HCT116 (cell line): Measurements from ENCODE around the gene PPP1R15A. TPM values are rescaled to one million over a fixed set of nuclear protein-coding genes. Genes with fewer than 3 reads are reported as not detected.

Source experiments
- ATAC-seq: fragments of 200-7000 bp; cut with Tn5 transposase; 2 replicates; pipeline ENCODE4 v1.9.1; 2020; ENCODE audit warnings: mild to moderate bottlenecking, moderate library complexity
- BruUV-seq: library from RNA; stranded (reverse); fragments of 400-500 nt; replicated peaks from 2 replicates; lab custom pipeline; 2021; lab: Mats Ljungman, UMichigan
- CTCF ChIA-PET: fragments of 300-600 bp; sonication (Branson Sonifier 250); formaldehyde crosslinking; loops from one replicate; lab custom pipeline; 2021; ENCODE audit warnings: antibody characterized with exemption; lab: Charles Lee
- POLR2A ChIA-PET: fragments of 300-600, 350-600 bp; sonication (Branson Sonifier 250); formaldehyde crosslinking; loops from one replicate; lab custom pipeline; 2021; ENCODE audit warnings: antibody characterized with exemption; lab: Charles Lee
- RAD21 ChIA-PET, 2 experiments: fragments of 300-600 bp; sonication (Branson Sonifier 250); formaldehyde crosslinking; loops; one replicate each; lab custom pipeline; 2023; ENCODE audit warnings: low total read pairs in 2 of 2; ENCODE audit not compliant: uncharacterized antibody in 2 of 2, unreplicated experiment in 2 of 2, low non-redundant PET in 1 of 2; lab: Charles Lee
- DNase-seq: peaks from one replicate; pipeline ENCODE4 v3.0.0-alpha.2; 2010; ENCODE audit warnings: low read depth, low spot score
- H2AFZ ChIP-seq: fragments of 200-600 bp; shearing (Covaris generic), sonication (generic); 2 replicates; pipeline ENCODE4 v1.6.1; 2017; ENCODE audit warnings: low read depth, mixed run types, mixed read lengths, antibody characterized with exemption, low read length; ENCODE audit not compliant: poor library complexity, severe bottlenecking
- H3K27ac ChIP-seq: 2 replicates; pipeline ENCODE4 v1.5.1; 2012; ENCODE audit warnings: low read depth, low read length
- H3K27me3 ChIP-seq: fragments of 200-600 bp; sonication (generic); 2 replicates; pipeline ENCODE4 v1.6.1; 2016; ENCODE audit warnings: mixed run types, low read length, mixed read lengths; ENCODE audit not compliant: insufficient read depth
- H3K36me3 ChIP-seq, 2 experiments: fragments of 200-500 bp in 1 of 2; fragments of 200-600 bp in 1 of 2; sonication (Bioruptor generic) in 1 of 2; sonication (generic) in 1 of 2; 2 replicates each; pipeline versions ENCODE4 v1.5.1 to v1.6.1; 2014 to 2016; ENCODE audit warnings: low read length in 2 of 2, inconsistent platforms in 1 of 2, mixed read lengths in 1 of 2, mixed run types in 1 of 2; ENCODE audit not compliant: insufficient read depth in 2 of 2, control insufficient read depth in 1 of 2
- H3K4me1 ChIP-seq, 2 experiments: fragments of 200-600 bp in 1 of 2; sonication (generic) in 1 of 2; 2 replicates each; pipeline versions ENCODE4 v1.5.1 to v1.6.1; 2012 to 2017; ENCODE audit warnings: low read length in 2 of 2, inconsistent platforms in 1 of 2, mild to moderate bottlenecking in 1 of 2, mixed read lengths in 1 of 2, mixed run types in 1 of 2, moderate library complexity in 1 of 2; ENCODE audit not compliant: insufficient read depth in 2 of 2, control insufficient read depth in 1 of 2
- H3K4me2 ChIP-seq: fragments of 200-600 bp; sonication (generic); 2 replicates; pipeline ENCODE4 v1.6.1; 2017; ENCODE audit warnings: mixed run types, low read length, mixed read lengths
- H3K4me3 ChIP-seq, 2 experiments: fragments of 200-600 bp in 1 of 2; sonication (generic) in 1 of 2; replicated peaks in 1 of 2; 2 replicates each; pipeline ENCODE4 v1.5.1; 2011 to 2016; ENCODE audit warnings: low read length in 2 of 2, control low read depth in 1 of 2, low read depth in 1 of 2, mild to moderate bottlenecking in 1 of 2, mixed read lengths in 1 of 2, mixed run types in 1 of 2
- H3K79me2 ChIP-seq: fragments of 200-600 bp; sonication (generic); 2 replicates; pipeline ENCODE4 v1.6.1; 2017; ENCODE audit warnings: mild to moderate bottlenecking, mixed run types, low read length, moderate library complexity, mixed read lengths; ENCODE audit not compliant: insufficient read depth
- H3K9ac ChIP-seq: fragments of 200-600 bp; sonication (generic); 2 replicates; pipeline ENCODE4 v1.6.1; 2016; ENCODE audit warnings: low read length, mixed read lengths
- H3K9me2 ChIP-seq: fragments of 200-600 bp; sonication (generic), shearing (Covaris generic); 2 replicates; pipeline ENCODE4 v1.6.1; 2017; ENCODE audit warnings: mixed run types, mild to moderate bottlenecking, moderate library complexity; ENCODE audit not compliant: insufficient read depth
- H3K9me3 ChIP-seq, 2 experiments: fragments of 200-500 bp in 1 of 2; fragments of 200-600 bp in 1 of 2; sonication (Bioruptor generic) in 1 of 2; sonication (generic) in 1 of 2; 2 replicates each; pipeline ENCODE4 v1.6.1; 2014 to 2017; ENCODE audit warnings: low read length in 2 of 2, mixed read lengths in 2 of 2, inconsistent platforms in 1 of 2, low read depth in 1 of 2, mild to moderate bottlenecking in 1 of 2, mixed run types in 1 of 2, moderate library complexity in 1 of 2; ENCODE audit not compliant: control insufficient read depth in 1 of 2, insufficient read depth in 1 of 2
- H4K20me1 ChIP-seq: fragments of 200-600 bp; sonication (generic), shearing (Covaris generic); 2 replicates; pipeline ENCODE4 v1.6.1; 2017; ENCODE audit warnings: mixed run types, mild to moderate bottlenecking, moderate library complexity; ENCODE audit not compliant: insufficient read depth
- CBX3 ChIP-seq: IDR thresholded peaks from 2 replicates; pipeline ENCODE4 v1.6.1; 2012; ENCODE audit warnings: low read depth
- CEBPB ChIP-seq: IDR thresholded peaks from 2 replicates; pipeline ENCODE4 v1.6.1; 2012; ENCODE audit warnings: low read depth
- EGR1 ChIP-seq: IDR thresholded peaks from 2 replicates; pipeline ENCODE4 v1.6.1; 2012; ENCODE audit warnings: low read depth
- ELF1 ChIP-seq: IDR thresholded peaks from 2 replicates; pipeline ENCODE4 v1.6.1; 2012; ENCODE audit warnings: low read depth, borderline replicate concordance
- EZH2 ChIP-seq: fragments of 200-600 bp; sonication (generic); IDR thresholded peaks from 2 replicates; pipeline ENCODE4 v1.6.1; 2017; ENCODE audit warnings: antibody characterized with exemption, mixed run types
- EZH2phosphoT487 ChIP-seq: fragments of 200-600 bp; IDR thresholded peaks from 2 replicates; pipeline ENCODE4 v1.6.1; 2018; ENCODE audit warnings: antibody characterized with exemption, borderline replicate concordance
- FOSL1 ChIP-seq: IDR thresholded peaks from 2 replicates; pipeline ENCODE4 v1.6.1; 2012; ENCODE audit warnings: low read depth
- POLR2A ChIP-seq: IDR thresholded peaks from 2 replicates; pipeline ENCODE4 v1.7.0; 2011; ENCODE audit warnings: borderline replicate concordance; ENCODE audit not compliant: insufficient read depth, insufficient read length; ENCODE audit errors: extremely low read depth
- RAD21 ChIP-seq: IDR thresholded peaks from 2 replicates; pipeline ENCODE4 v1.6.1; 2012; ENCODE audit warnings: low read depth, mild to moderate bottlenecking
- SIN3A ChIP-seq: IDR thresholded peaks from 2 replicates; pipeline ENCODE4 v1.6.1; 2012; ENCODE audit warnings: low read depth
- SP1 ChIP-seq: IDR thresholded peaks from 2 replicates; pipeline ENCODE4 v1.6.1; 2012; ENCODE audit warnings: low read depth
- SRF ChIP-seq: IDR thresholded peaks from 2 replicates; pipeline ENCODE4 v1.6.1; 2012; ENCODE audit warnings: low read depth
- YY1 ChIP-seq: IDR thresholded peaks from 2 replicates; pipeline ENCODE4 v1.6.1; 2011; ENCODE audit warnings: low read length, low read depth, moderate library complexity, mild to moderate bottlenecking; ENCODE audit not compliant: insufficient replicate concordance; ENCODE audit errors: extremely low read depth
- ZFX ChIP-seq: fragments of 450-650 bp; IDR thresholded peaks from 2 replicates; pipeline ENCODE4 v1.6.1; 2017
- ZNF274 ChIP-seq: fragments of 200-500 bp; sonication (Bioruptor generic); IDR thresholded peaks from 2 replicates; pipeline ENCODE4 v1.6.1; 2014; ENCODE audit warnings: mild to moderate bottlenecking, low read depth, low read length, inconsistent platforms
- intact Hi-C: fragments of 100-400 bp; cut with micrococcal nuclease; formaldehyde crosslinking; loops from 2 replicates; pipeline ENCODE4 v1.10.0; 2022
- total RNA-seq: library from RNA; stranded (reverse); gene quantifications from one replicate; pipeline ENCODE4 v1.2.1, GENCODE V29; 2021; ENCODE audit not compliant: unreplicated experiment
- TF ChIP-seq, protein P1 (sequence below): IDR thresholded peaks from 2 replicates; pipeline ENCODE4 v1.6.1; 2011; ENCODE audit warnings: mild to moderate bottlenecking, low read length, moderate library complexity; ENCODE audit not compliant: insufficient replicate concordance; ENCODE audit errors: extremely low read depth
- TF ChIP-seq, protein P2 (sequence below): IDR thresholded peaks from 2 replicates; pipeline ENCODE4 v1.6.1; 2012
- TF ChIP-seq, protein P3 (sequence below): IDR thresholded peaks from 2 replicates; pipeline ENCODE4 v1.6.1; 2012

Gene PPP1R15A
- total RNA-seq, 1 experiment from 2014 or later, result 50.3 TPM

DNA sequence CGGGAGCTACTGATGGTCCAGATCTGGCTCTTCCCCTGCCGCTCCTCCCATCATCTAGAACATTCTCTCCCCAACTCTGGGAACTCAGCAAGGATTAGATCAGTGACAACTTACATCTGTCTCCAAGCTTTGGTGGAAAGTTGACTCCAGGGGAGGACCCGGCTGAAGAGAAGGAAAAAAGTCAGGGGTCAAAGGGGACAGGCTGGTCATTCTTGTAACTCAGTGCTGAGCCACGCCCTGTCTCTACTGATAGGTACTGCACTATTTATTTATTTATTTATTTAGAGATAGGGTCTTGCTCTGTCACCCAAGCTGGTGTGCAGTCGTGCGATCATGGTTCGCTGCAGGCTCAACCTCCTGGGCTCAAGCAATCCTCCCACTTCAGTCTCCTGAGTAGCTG, 18.1 kb upstream of the PPP1R15A start:
- Histone ChIP-seq H3K4me3 (no peak overlapping the region), H3K9ac (no peak overlapping the region), H3K36me3 (no peaks in the 10 kb centered on the region), H3K9me2 (no peaks in the 10 kb centered on the region), H3K4me1 (peaks cover 0 to 4% of the 10 kb centered on the region in 2 experiments; a peak in 1 of 4 replicates), H4K20me1 (no peaks in the 10 kb centered on the region), H3K27me3 (no peaks in the 10 kb centered on the region), H3K9me3 (no peaks in the 10 kb centered on the region), H3K4me2 (no peak overlapping the region), H3K27ac (no peak overlapping the region), H2AFZ (no peak overlapping the region), H3K79me2 (no peaks in the 10 kb centered on the region)
- TF ChIP-seq CEBPB, result no peak
- TF ChIP-seq POLR2A, result no peak
- TF ChIP-seq SRF, result no peak
- TF ChIP-seq SP1, result no peak
- no peak for TF ChIP-seq RAD21
- no peak for TF ChIP-seq ZNF274
- TF ChIP-seq EZH2phosphoT487, result no peak
- TF ChIP-seq, protein P1, sequence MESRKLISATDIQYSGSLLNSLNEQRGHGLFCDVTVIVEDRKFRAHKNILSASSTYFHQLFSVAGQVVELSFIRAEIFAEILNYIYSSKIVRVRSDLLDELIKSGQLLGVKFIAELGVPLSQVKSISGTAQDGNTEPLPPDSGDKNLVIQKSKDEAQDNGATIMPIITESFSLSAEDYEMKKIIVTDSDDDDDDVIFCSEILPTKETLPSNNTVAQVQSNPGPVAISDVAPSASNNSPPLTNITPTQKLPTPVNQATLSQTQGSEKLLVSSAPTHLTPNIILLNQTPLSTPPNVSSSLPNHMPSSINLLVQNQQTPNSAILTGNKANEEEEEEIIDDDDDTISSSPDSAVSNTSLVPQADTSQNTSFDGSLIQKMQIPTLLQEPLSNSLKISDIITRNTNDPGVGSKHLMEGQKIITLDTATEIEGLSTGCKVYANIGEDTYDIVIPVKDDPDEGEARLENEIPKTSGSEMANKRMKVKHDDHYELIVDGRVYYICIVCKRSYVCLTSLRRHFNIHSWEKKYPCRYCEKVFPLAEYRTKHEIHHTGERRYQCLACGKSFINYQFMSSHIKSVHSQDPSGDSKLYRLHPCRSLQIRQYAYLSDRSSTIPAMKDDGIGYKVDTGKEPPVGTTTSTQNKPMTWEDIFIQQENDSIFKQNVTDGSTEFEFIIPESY, result no peak
- TF ChIP-seq, protein P2, sequence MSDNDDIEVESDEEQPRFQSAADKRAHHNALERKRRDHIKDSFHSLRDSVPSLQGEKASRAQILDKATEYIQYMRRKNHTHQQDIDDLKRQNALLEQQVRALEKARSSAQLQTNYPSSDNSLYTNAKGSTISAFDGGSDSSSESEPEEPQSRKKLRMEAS, result no peak
- no peak for TF ChIP-seq ZFX
- no peak for TF ChIP-seq FOSL1
- TF ChIP-seq, protein P3, sequence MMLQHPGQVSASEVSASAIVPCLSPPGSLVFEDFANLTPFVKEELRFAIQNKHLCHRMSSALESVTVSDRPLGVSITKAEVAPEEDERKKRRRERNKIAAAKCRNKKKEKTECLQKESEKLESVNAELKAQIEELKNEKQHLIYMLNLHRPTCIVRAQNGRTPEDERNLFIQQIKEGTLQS, result no peak
- no peak for TF ChIP-seq EGR1
- no peak for TF ChIP-seq ELF1
- no peak for TF ChIP-seq YY1
- no peak for TF ChIP-seq EZH2
- TF ChIP-seq SIN3A, result no peak
- TF ChIP-seq CBX3, result no peak
- ChIA-PET POLR2A (no interaction called here), CTCF (interaction anchor here (1.5 kb wide), 1 partner anchor 11 kb away, joined by 6 read pairs; no protein-coding TSS in a partner anchor), RAD21 (no interaction called here)
- no peak for DNase-seq
- intact Hi-C loops, result no loop called here
- no TSS peak for BruUV-seq
- no peak for ATAC-seq
